A549 (cell line): ENCODE data around the gene EPS8.

Experiments used
- CTCF ChIP-seq: fragments of >200 bp; sonication (Bioruptor Twin); formaldehyde crosslinking; IDR thresholded peaks from 3 replicates; pipeline ENCODE4 v1.5.1; 2016
- POLR2A ChIP-seq: IDR thresholded peaks from 2 replicates; pipeline ENCODE4 v1.6.1; 2012; ENCODE audit warnings: mild to moderate bottlenecking, low read length

GRCh38 chr12:15701631-15702156 lies 87.5 kb downstream of the EPS8 start:
- TF ChIP-seq CTCF (no peak), POLR2A (no peak)
